K562 (cell line): Measurements from ENCODE around the gene FTH1. TPM values are rescaled to one million over a fixed set of nuclear protein-coding genes. Genes with fewer than 3 reads are reported as not detected.

ENCODE experiments used
- ATF3 ChIP-seq, 2 experiments: fragments of 450-650 bp in 1 of 2; sonication (generic) in 1 of 2; formaldehyde crosslinking in 1 of 2; IDR thresholded peaks in 1 of 2; conservative IDR thresholded peaks in 1 of 2; 2 replicates each; pipeline versions ENCODE4 v1.6.1 to v1.8.1; 2016 to 2023; ENCODE audit warnings: mild to moderate bottlenecking in 2 of 2, moderate library complexity in 2 of 2, inconsistent platforms in 1 of 2, missing genetic modification reagents in 1 of 2
- GATAD2B ChIP-seq: fragments of 450-650 bp; IDR thresholded peaks from 2 replicates; pipeline ENCODE4 v1.6.1; 2017; ENCODE audit warnings: mild to moderate bottlenecking, borderline replicate concordance
- HEY1 ChIP-seq: fragments of 250-450 bp; sonication (Bioruptor Pico); IDR thresholded peaks from 2 replicates; pipeline ENCODE4 v1.5.0; 2020; ENCODE audit warnings: mild to moderate bottlenecking, moderate library complexity, borderline replicate concordance
- ILK ChIP-seq: fragments of 450-650 bp; IDR thresholded peaks from 2 replicates; pipeline ENCODE4 v1.6.1; 2016; ENCODE audit warnings: missing genetic modification characterization, low read depth, mild to moderate bottlenecking, missing compliant biosample characterization, moderate library complexity, borderline replicate concordance
- JUN ChIP-seq, 2 experiments: sonication (generic) in 1 of 2; formaldehyde crosslinking in 1 of 2; IDR thresholded peaks; 2 replicates each; pipeline versions ENCODE4 v1.6.1 to v1.8.0; 2012 to 2022; ENCODE audit warnings: borderline replicate concordance in 2 of 2, mild to moderate bottlenecking in 2 of 2, improper control_type of control experiment in 1 of 2, low read depth in 1 of 2, low read length in 1 of 2, missing genetic modification reagents in 1 of 2
- KLF6 ChIP-seq: fragments of 250-450 bp; sonication (Bioruptor Pico); IDR thresholded peaks from 2 replicates; pipeline ENCODE4 v1.4.0; 2020; ENCODE audit warnings: mild to moderate bottlenecking, moderate library complexity, borderline replicate concordance
- NFIC ChIP-seq: fragments of 450-650 bp; IDR thresholded peaks from 2 replicates; pipeline ENCODE4 v1.6.1; 2017; ENCODE audit warnings: mild to moderate bottlenecking, inconsistent platforms
- SAP30 ChIP-seq: fragments of 200-600 bp; sonication (generic); IDR thresholded peaks from 2 replicates; pipeline ENCODE4 v1.6.1; 2012; ENCODE audit warnings: borderline replicate concordance, low read depth, mild to moderate bottlenecking, moderate library complexity, low read length, control low read depth, inconsistent platforms; ENCODE audit not compliant: insufficient read depth, poor library complexity, severe bottlenecking
- SOX6 ChIP-seq: fragments of 450-650 bp; IDR thresholded peaks from 2 replicates; pipeline ENCODE4 v1.6.1; 2014; ENCODE audit warnings: mild to moderate bottlenecking
- SRSF9 ChIP-seq: fragments of 200-400 bp; formaldehyde crosslinking; IDR thresholded peaks from 2 replicates; pipeline ENCODE4 v1.6.1; 2017; ENCODE audit warnings: low read depth, low read length, borderline replicate concordance
- TEAD2 ChIP-seq: fragments of 450-650 bp; IDR thresholded peaks from 2 replicates; pipeline ENCODE4 v1.6.1; 2016; ENCODE audit warnings: missing genetic modification characterization, control low read depth, missing compliant biosample characterization
- ZNF134 ChIP-seq: fragments of 250-450 bp; sonication (Bioruptor Pico); conservative IDR thresholded peaks from 2 replicates; pipeline ENCODE4 v1.4.0; 2020
- ZNF347 ChIP-seq: fragments of 450-650 bp; formaldehyde crosslinking; IDR thresholded peaks from 2 replicates; pipeline ENCODE4 v1.4.0; 2020; ENCODE audit warnings: low read depth, mild to moderate bottlenecking, moderate library complexity
- polyA plus RNA-seq, 8 experiments: library from polyadenylated mRNA; depleted of rRNA in 4 of 8; stranded (reverse) in 5 of 8; unstranded in 3 of 8; fragments of >200 nt; fragmentation: Nextera tagmentation in 2 of 8; fragmentation: Illumina TruSeq in 1 of 8; extraction: Ambion mirVana in 2 of 8; extraction: Trizol in 1 of 8; gene quantifications; 2 replicates each; pipeline versions ENCODE4 v1.2.1 to v1.2.3, GENCODE V29; 2011 to 2014; ENCODE audit warnings: inconsistent platforms in 1 of 8, missing spikeins in 1 of 8
- total RNA-seq, 7 experiments: library from RNA; depleted of rRNA in 6 of 7; stranded (reverse); fragments of >200 nt in 6 of 7; fragmentation: Illumina TruSeq in 2 of 7; extraction: Trizol in 2 of 7; gene quantifications; 2 replicates each; pipeline versions ENCODE4 v1.2.1 to v1.2.3, GENCODE V29; 2011 to 2021; ENCODE audit warnings: low replicate concordance in 1 of 7
- TF ChIP-seq, protein P1 (sequence below): fragments of 450-650 bp; IDR thresholded peaks from 2 replicates; pipeline ENCODE4 v1.6.1; 2017; ENCODE audit warnings: mild to moderate bottlenecking, moderate library complexity
- TF ChIP-seq, protein P2 (sequence below): sonication (generic); formaldehyde crosslinking; IDR thresholded peaks from 2 replicates; pipeline ENCODE4 v1.9.0; 2022; ENCODE audit warnings: mild to moderate bottlenecking, missing genetic modification reagents

Gene FTH1
- total and polyA plus RNA-seq, 9 of the 15 experiments (the other 6 are each of a cell fraction or from before 2014, with no cell fraction given), result 370 to 3,146 (median 802) TPM

GRCh38 chr11:62012451-62012831, 45.0 kb upstream of the FTH1 start (continued):
- TF ChIP-seq ZNF347 (CRISPR knock-in tag) (no peak), GATAD2B (no peak), SOX6 (peak; percentile 60; the same call in 1 of the 2 replicates), ATF3 (IDR thresholded peaks at IDR 0.05) (peak; percentile 39; the same call in 1 of the 2 replicates), ATF3 (CRISPR knock-in tag; conservative IDR thresholded peaks at IDR 0.05) (no peak), NFIC (no peak), SRSF9 (no peak), JUN (IDR thresholded peaks at IDR 0.05; ENCODE audit: borderline replicate concordance, low read depth, low read length) (no peak), JUN (CRISPR knock-in tag; IDR thresholded peaks at IDR 0.05; ENCODE audit: borderline replicate concordance) (no peak), HEY1 (CRISPR knock-in tag) (no peak), ZNF134 (CRISPR knock-in tag) (no peak), TEAD2 (tag) (peak; percentile 68; the same call in 1 of the 2 replicates), SAP30 (no peak), KLF6 (CRISPR knock-in tag) (no peak; the same call in 1 of the 2 replicates), ILK (tag) (no peak)
- TF ChIP-seq, protein P1, sequence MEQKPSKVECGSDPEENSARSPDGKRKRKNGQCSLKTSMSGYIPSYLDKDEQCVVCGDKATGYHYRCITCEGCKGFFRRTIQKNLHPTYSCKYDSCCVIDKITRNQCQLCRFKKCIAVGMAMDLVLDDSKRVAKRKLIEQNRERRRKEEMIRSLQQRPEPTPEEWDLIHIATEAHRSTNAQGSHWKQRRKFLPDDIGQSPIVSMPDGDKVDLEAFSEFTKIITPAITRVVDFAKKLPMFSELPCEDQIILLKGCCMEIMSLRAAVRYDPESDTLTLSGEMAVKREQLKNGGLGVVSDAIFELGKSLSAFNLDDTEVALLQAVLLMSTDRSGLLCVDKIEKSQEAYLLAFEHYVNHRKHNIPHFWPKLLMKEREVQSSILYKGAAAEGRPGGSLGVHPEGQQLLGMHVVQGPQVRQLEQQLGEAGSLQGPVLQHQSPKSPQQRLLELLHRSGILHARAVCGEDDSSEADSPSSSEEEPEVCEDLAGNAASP, result no peak
- TF ChIP-seq, protein P2, sequence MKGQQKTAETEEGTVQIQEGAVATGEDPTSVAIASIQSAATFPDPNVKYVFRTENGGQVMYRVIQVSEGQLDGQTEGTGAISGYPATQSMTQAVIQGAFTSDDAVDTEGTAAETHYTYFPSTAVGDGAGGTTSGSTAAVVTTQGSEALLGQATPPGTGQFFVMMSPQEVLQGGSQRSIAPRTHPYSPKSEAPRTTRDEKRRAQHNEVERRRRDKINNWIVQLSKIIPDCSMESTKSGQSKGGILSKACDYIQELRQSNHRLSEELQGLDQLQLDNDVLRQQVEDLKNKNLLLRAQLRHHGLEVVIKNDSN (CRISPR knock-in tag), result no peak
